NT2/D1 (cell line): ENCODE data around the gene TGM2.

ENCODE experiments used
- SUZ12 ChIP-seq: IDR thresholded peaks from 2 replicates; pipeline ENCODE4 v1.6.1; 2011; ENCODE audit not compliant: insufficient read length, insufficient read depth; ENCODE audit errors: extremely low read depth
- YY1 ChIP-seq: IDR thresholded peaks from 2 replicates; pipeline ENCODE4 v1.6.1; 2011; ENCODE audit not compliant: insufficient read length, insufficient read depth
- ZNF274 ChIP-seq: IDR thresholded peaks from 2 replicates; pipeline ENCODE4 v1.6.1; 2011; ENCODE audit warnings: mild to moderate bottlenecking, low read depth, low read length

DNA sequence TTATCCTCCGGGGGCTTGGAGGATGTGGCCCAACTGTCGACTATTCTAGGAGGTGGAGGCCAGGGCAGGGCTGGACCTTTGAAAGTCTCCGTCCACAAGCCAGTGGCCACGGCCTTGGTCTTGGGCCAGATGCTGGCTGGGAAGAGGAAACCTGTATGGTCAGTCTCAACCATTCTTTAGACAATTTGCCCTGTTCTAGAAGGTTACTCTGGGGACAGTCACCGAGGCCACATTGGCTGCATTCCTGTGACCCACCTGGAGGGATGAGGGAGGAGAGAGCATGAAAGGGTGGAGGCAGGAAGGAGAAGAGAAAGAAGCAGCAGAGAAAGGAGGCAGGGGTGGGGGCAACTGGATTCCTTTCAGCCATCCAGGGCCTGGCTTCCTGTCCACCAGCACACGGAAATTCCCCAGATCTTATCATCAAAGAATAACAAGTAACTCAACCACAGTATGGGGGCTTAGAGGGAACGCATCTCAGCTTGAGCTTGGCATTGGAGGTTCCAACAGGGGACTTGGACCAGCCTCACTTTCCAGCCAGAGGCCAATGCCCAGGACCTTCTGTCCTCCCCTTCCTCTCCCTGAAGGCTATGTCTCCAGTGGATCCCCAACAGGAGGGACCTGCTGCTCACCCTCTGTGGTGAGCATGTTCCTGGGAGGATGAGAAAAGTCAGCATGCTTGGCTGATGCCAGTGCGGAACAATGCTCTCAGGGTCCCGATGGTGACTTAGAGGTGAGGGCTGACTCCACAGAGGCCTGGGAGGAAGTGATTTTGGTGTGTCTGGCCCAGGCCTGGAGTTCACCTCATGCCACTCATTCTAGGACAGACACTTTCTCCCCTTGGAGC is 30.4 kb downstream of the TGM2 start:
- no peak for TF ChIP-seq ZNF274
- no peak for TF ChIP-seq YY1
- no peak for TF ChIP-seq SUZ12
